ENCODE data around the gene IGF2BP1.

DNA sequence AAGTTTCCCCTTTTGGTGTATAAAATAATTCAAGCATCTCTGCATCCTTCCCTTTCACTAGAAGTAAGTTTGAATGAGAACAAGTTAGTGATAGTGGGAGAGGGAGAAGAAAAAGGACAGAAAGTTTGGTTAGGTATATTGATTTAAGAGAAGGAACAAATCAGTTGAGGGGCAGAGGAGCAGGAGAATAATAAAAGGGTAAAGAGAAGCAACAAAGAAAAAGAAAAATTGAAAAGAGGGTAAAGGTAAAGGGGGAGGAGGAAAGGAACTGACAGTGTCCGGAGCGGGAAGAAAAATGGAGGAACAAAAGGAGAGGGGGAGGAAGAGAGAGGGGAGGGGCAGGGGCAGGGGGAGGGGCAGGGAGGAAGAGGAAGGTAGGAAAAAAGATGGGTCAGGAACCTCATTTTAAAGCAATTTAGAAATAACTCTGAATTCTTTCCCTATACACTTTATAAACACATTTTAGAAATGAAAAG is 6.3 kb upstream of the IGF2BP1 start:
- TF ChIP-seq, protein P1, sequence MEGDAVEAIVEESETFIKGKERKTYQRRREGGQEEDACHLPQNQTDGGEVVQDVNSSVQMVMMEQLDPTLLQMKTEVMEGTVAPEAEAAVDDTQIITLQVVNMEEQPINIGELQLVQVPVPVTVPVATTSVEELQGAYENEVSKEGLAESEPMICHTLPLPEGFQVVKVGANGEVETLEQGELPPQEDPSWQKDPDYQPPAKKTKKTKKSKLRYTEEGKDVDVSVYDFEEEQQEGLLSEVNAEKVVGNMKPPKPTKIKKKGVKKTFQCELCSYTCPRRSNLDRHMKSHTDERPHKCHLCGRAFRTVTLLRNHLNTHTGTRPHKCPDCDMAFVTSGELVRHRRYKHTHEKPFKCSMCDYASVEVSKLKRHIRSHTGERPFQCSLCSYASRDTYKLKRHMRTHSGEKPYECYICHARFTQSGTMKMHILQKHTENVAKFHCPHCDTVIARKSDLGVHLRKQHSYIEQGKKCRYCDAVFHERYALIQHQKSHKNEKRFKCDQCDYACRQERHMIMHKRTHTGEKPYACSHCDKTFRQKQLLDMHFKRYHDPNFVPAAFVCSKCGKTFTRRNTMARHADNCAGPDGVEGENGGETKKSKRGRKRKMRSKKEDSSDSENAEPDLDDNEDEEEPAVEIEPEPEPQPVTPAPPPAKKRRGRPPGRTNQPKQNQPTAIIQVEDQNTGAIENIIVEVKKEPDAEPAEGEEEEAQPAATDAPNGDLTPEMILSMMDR (IDR thresholded peaks at IDR 0.05; ENCODE audit: low read depth, low read length) = no peak
- no peak for TF ChIP-seq EZH2phosphoT487 (IDR thresholded peaks at IDR 0.05; ENCODE audit: low read depth)
